Measurements from ENCODE around the gene IL20RB. TPM values are rescaled to one million over a fixed set of nuclear protein-coding genes. Genes with fewer than 3 reads are reported as not detected.

Gene IL20RB, protein sequence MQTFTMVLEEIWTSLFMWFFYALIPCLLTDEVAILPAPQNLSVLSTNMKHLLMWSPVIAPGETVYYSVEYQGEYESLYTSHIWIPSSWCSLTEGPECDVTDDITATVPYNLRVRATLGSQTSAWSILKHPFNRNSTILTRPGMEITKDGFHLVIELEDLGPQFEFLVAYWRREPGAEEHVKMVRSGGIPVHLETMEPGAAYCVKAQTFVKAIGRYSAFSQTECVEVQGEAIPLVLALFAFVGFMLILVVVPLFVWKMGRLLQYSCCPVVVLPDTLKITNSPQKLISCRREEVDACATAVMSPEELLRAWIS
- 1 to 10 TPM; 3.2 to 4.2 TPM for total RNA-seq
- 1.6 to 3.9 reads per million in 2 donors for total RNA-seq

DNA sequence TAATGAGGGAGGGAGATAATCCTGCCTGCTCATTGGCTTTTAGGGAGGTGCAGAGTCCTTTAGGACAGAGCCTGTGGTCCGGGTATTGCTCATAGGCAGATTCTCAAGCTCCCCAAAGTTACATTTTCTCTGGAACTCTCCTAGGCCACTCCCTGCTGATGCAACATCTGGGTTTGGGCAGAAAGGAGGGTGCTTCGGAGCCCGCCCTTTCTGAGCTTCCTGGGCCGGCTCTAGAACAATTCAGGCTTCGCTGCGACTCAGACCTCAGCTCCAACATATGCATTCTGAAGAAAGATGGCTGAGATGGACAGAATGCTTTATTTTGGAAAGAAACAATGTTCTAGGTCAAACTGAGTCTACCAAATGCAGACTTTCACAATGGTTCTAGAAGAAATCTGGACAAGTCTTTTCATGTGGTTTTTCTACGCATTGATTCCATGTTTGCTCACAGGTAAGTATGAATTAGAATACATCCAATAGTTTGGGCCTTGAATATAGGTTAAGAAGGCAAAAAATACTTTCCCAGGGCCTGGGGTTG is at the start of gene IL20RB:
IL20RB (plus strand) TSS at position 233 of the 538 bp plus-strand sequence; CDS start at position 364, 131 bp downstream.
- no peak for DNase-seq
- Mint-ChIP-seq H3K36me3 (ENCODE audit: low read depth) (no peaks in the 10 kb centered on the region), H3K27ac (peak within 1 kb of the TSS; percentile 79)

DNA sequence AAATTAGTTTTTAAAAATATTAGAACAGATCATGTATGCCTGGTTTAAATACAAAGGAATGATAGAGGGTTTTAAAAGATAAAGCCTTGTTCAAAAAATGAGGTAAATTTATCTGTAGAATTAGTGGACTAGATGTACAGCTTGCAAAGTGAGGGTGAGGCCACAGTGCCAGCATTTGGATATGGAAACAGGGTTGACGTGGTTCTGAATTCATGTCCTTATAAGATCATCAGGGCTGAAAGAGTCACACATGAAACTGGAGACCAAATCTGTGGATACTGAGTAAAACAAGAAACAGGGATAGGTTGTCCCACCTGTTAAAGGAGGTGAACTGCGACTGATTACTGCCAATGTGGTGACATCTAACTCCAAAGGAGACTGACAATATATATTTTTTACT is 49.5 kb upstream of the IL20RB start:
- Mint-ChIP-seq H3K27ac (peak overlapping the region; percentile 90), H3K36me3 (ENCODE audit: low read depth) (peaks cover 2% of the 10 kb centered on the region), H3K27me3 (no peaks in the 10 kb centered on the region), H3K4me3 (peak overlapping the region; percentile 68), H3K4me1 (peaks cover 59% of the 10 kb centered on the region)
- no peak for ATAC-seq
- H3K9me3 ChIP-seq (ENCODE audit: control insufficient read depth, low read length, poor library complexity, severe bottlenecking): no peaks in the 10 kb centered on the region
- no peak for DNase-seq

More for the DNA sequence above, at the start of gene IL20RB:
- Mint-ChIP-seq H3K4me3 (no peak within 1 kb of the TSS), H3K4me1 (peaks cover 19% of the 10 kb centered on the region), H3K27me3 (no peaks in the 10 kb centered on the region)
- no peak for ATAC-seq
- H3K9me3 ChIP-seq (ENCODE audit: control insufficient read depth, low read length, poor library complexity, severe bottlenecking): no peaks in the 10 kb centered on the region

DNA sequence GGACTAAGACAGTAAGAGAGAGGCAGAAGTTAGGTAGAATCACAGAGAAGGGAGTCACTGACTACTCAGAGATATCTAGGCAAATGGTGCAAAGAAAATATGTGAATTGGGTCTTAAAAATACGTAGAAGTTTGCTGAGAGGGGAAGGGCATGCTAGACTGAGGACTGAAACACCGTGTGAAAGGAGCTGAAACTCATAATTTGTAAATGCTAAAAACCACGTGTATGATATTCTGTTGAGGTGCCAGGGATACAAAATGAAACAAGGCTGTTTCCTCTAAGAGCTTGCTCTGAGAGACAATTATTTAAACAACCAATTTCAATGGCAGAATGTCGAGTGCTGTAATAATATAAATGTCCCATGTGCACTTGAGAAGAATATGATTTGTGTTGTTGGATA is 48.6 kb upstream of the IL20RB start:
- ATAC-seq: peak; percentile 28
- Mint-ChIP-seq H3K4me3 (peak overlapping the region; percentile 68), H3K36me3 (ENCODE audit: low read depth) (peaks cover 2% of the 10 kb centered on the region), H3K4me1 (peaks cover 59% of the 10 kb centered on the region), H3K27ac (peak overlapping the region; percentile 90), H3K27me3 (no peaks in the 10 kb centered on the region)
- DNase-seq: no peak
- no peaks in the 10 kb centered on the region for H3K9me3 ChIP-seq (ENCODE audit: control insufficient read depth, low read length, poor library complexity, severe bottlenecking)

DNA sequence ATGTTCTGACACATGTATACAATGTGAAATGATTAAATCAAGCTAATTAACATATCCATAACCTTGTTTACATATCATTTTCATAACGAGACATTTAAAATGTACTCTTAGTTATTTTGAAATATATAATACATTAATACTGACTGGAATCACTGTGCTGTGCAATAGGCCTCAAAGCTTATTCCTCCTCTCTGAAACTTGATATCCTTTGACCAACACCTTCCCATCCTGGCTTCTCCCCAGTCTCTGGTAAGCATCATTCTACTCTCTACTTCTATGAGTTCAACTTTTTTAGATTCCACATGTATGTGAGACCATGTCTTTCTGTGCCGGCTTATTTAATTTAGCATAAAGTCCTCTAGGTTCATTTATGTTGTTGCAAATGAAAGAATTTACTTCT is 47.1 kb upstream of the IL20RB start:
- Mint-ChIP-seq H3K4me3 (no peak overlapping the region), H3K27me3 (no peaks in the 10 kb centered on the region), H3K27ac (peak overlapping the region; percentile 90), H3K4me1 (peaks cover 63% of the 10 kb centered on the region), H3K36me3 (ENCODE audit: low read depth) (peaks cover 2% of the 10 kb centered on the region)
- no peaks in the 10 kb centered on the region for H3K9me3 ChIP-seq (ENCODE audit: control insufficient read depth, low read length, poor library complexity, severe bottlenecking)
- DNase-seq (no peak), ATAC-seq (no peak)

DNA sequence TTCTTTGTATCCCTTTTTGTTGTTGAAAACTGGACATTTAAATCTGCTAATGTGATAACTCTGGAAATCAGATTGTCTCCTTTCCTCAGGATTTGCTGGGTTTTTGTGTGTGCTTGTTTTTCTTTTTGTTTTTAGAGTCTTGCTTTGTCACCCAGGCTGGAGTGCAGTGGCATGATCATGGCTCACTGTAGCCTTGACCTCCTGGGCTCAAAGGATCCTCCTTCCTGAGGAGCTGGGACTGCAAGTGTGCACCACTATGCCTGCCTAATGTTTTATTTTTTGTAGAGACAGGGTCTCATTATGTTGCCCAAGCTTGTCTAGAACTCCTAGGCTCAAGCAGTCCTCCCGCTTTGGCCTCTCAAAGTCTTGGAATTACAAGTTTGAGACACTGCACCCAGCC is 44.6 kb upstream of the IL20RB start:
- Mint-ChIP-seq H3K27ac (no peak overlapping the region), H3K4me1 (peaks cover 54% of the 10 kb centered on the region), H3K4me3 (no peak overlapping the region), H3K36me3 (ENCODE audit: low read depth) (peaks cover 2% of the 10 kb centered on the region), H3K27me3 (no peaks in the 10 kb centered on the region)
- DNase-seq (no peak), ATAC-seq (no peak)
- H3K9me3 ChIP-seq (ENCODE audit: control insufficient read depth, low read length, poor library complexity, severe bottlenecking): no peaks in the 10 kb centered on the region

DNA sequence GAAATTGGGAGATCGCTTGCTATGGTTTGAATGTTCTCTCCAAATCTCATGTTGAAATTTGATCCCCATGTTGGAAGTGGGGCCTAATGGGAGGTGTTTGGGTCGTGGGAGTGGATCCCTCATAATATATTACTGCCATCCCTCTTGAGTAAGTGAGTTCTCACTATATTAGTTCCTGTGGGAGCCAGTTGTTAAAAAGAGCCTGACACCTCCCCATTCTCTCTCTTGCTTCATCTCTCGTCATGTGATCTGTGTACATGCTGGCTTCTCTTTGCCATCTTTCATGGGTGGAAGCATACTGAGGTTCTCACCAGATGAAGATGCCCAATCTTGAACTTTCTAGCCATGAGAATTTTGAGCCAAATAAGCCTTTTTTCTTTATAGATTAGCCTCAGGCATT is 43.0 kb upstream of the IL20RB start:
- Mint-ChIP-seq H3K27ac (no peak overlapping the region), H3K4me3 (no peak overlapping the region), H3K4me1 (peaks cover 42% of the 10 kb centered on the region), H3K27me3 (no peaks in the 10 kb centered on the region), H3K36me3 (ENCODE audit: low read depth) (peaks cover 2% of the 10 kb centered on the region)
- no peaks in the 10 kb centered on the region for H3K9me3 ChIP-seq (ENCODE audit: control insufficient read depth, low read length, poor library complexity, severe bottlenecking)
- no peak for ATAC-seq
- DNase-seq: no peak

DNA sequence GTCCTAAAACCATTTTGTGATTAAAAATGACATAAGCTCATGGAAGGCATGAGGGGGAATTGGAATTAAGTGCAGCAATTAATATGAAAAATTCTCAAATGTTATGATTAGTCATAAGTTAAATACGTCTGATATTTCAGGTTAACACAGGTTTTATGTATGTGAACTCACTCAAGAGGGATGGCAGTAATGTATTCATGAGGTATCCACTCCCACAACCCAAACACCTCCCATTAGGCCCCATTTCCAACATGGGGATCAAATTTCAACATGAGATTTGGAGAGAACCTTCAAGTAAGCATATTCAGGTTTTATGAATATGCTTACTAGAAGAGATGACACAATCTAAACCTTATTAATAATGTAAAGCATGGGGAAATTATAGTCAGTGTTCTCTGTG is 41.6 kb upstream of the IL20RB start:
- Mint-ChIP-seq H3K4me1 (peaks cover 40% of the 10 kb centered on the region), H3K27ac (peak overlapping the region; percentile 86), H3K4me3 (no peak overlapping the region), H3K36me3 (ENCODE audit: low read depth) (peaks cover 2% of the 10 kb centered on the region), H3K27me3 (no peaks in the 10 kb centered on the region)
- H3K9me3 ChIP-seq (ENCODE audit: control insufficient read depth, low read length, poor library complexity, severe bottlenecking): no peaks in the 10 kb centered on the region
- DNase-seq: no peak
- no peak for ATAC-seq

DNA sequence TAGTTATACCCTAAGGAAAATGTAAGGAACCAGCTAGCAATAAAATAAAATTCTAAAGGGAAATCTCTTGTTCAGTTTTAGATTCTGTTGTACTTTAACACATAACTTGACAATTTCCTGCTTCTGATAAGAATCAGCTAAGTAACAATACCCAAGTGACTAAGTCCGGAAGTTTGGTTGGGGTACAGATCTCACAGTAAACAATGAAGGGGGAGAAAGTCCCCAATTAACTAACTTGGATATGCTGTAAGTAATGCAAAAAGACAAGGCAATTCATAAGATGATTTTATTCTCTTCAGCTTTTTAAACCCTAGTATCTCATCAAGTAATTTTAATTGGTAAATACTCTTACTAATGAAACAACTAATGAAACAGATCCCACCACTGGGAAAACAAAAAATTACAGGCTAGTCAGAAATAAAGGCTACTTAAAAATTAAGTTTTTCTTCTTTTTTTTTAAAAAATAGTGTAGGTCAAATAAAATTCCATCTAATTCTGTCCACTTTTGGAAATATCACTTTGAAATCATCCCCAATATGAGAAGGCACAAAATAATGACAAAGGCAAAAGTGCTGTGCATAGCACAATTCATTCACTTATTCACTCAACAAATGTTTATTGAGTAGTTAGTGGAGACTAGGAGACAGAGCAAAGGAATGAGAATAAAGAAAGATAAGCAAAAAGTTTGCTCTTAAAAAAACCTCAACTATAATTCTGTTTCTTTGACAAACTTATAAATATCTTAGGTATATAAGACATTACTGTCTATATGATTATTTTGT is 37.8 kb upstream of the IL20RB start:
- peak; percentile 97 for ATAC-seq
- Mint-ChIP-seq H3K4me3 (peak overlapping the region; percentile 59), H3K36me3 (ENCODE audit: low read depth) (no peaks in the 10 kb centered on the region), H3K27me3 (no peaks in the 10 kb centered on the region), H3K27ac (peak overlapping the region; percentile 89), H3K4me1 (peaks cover 50% of the 10 kb centered on the region)
- no peak for DNase-seq
- no peaks in the 10 kb centered on the region for H3K9me3 ChIP-seq (ENCODE audit: control insufficient read depth, low read length, poor library complexity, severe bottlenecking)

DNA sequence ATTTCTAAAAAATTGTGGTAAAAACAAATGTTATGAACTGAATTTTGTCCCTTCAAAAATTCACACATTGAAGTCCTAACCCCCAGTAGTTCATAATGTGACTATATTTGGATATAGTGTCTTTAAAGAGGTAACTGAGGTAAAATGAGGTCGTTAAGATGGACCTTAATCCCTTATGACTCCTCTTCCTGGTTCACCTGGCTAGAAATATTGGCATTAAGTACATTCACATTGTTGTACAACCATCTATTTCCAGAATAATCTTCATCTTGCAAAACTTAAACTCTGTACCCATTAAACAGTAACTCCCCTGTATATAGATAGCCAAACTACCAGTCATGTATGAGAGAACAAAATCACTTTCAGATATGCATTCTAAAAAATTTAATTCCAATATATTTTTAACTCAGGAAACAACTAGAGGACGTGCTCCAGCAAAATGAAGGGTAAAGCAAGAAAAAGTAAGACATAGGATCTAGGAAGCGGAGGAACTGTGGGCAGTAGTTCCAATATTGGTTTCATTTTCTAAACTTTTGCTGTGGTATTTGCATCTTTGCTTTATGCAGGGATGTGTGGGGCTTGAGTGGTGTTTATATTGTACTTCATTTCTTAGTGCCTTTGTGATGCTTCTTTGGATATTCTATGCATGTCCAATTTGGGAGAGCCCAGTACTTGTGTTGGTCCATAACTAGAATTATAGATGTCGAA is 36.7 kb upstream of the IL20RB start:
- DNase-seq (no peak), ATAC-seq (peak; percentile 36)
- Mint-ChIP-seq H3K36me3 (ENCODE audit: low read depth) (no peaks in the 10 kb centered on the region), H3K27ac (peak overlapping the region; percentile 89), H3K4me3 (peak overlapping the region; percentile 78), H3K4me1 (peaks cover 51% of the 10 kb centered on the region), H3K27me3 (no peaks in the 10 kb centered on the region)
- no peaks in the 10 kb centered on the region for H3K9me3 ChIP-seq (ENCODE audit: control insufficient read depth, low read length, poor library complexity, severe bottlenecking)

DNA sequence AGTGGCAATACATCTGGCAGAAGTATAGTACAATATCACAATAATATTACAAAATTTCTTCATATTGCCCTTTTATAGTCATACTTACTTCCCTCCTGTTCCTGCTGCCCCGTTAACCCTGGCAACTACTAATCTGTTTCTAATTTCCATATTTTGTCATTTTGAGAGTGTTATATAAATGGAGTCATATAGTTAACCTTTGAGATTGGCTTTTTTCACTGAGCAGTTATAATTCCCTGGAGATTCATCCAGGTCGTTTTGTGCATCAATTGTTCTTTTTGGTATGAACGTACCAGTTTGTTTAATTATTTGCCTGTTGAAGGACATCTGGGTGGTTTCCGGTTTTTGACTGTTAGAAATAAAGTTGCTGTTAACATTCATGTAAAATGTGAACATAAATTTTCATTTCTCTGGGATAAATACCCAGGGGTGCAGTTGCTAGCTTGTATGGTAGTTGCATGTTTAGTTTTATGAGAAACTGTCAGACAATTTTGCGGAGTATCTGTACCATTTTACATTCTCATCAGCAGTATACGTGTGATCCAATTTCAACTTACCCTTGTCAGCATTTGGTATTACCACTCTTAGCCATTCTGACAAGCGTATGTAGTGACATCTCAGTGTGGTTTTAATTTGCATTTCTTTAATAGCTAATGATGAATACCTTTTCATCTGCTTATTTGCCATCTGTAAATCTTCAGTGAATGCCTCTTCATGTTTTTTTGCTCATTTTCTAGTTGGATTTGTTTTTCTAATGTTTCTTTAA is 32.2 kb upstream of the IL20RB start:
- Mint-ChIP-seq H3K4me3 (peak overlapping the region; percentile 52), H3K4me1 (peaks cover 45% of the 10 kb centered on the region), H3K27me3 (no peaks in the 10 kb centered on the region), H3K36me3 (ENCODE audit: low read depth) (peaks cover 2% of the 10 kb centered on the region), H3K27ac (no peak overlapping the region)
- H3K9me3 ChIP-seq (ENCODE audit: control insufficient read depth, low read length, poor library complexity, severe bottlenecking): no peaks in the 10 kb centered on the region
- no peak for DNase-seq
- no peak for ATAC-seq

DNA sequence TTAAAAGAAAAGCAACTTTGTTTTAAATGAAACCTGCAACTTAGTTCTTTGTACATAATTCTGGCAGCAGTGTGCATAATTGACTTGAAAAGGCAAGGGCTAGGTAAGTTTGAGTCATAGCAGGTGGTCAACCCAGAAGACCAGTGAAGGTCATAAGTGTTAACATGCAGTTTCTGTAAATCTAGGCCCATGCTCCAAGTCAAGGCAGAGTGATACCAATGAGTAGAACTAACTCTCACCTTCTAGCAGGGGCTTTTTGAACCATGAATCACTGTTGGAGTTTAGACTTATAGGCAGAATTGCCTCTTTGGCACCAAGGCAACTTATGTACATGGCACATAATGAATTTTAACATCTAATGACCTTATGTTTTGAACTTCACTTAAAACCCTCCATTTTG is 29.5 kb upstream of the IL20RB start:
- no peak for DNase-seq
- H3K4me1 Mint-ChIP-seq: peaks cover 44% of the 10 kb centered on the region
- ATAC-seq: no peak
- H3K9me3 ChIP-seq (ENCODE audit: control insufficient read depth, low read length, poor library complexity, severe bottlenecking): no peaks in the 10 kb centered on the region
- no peak overlapping the region for H3K27ac Mint-ChIP-seq
- H3K27me3 Mint-ChIP-seq: no peaks in the 10 kb centered on the region
- no peak overlapping the region for H3K4me3 Mint-ChIP-seq
- H3K36me3 Mint-ChIP-seq (ENCODE audit: low read depth): peaks cover 2% of the 10 kb centered on the region

DNA sequence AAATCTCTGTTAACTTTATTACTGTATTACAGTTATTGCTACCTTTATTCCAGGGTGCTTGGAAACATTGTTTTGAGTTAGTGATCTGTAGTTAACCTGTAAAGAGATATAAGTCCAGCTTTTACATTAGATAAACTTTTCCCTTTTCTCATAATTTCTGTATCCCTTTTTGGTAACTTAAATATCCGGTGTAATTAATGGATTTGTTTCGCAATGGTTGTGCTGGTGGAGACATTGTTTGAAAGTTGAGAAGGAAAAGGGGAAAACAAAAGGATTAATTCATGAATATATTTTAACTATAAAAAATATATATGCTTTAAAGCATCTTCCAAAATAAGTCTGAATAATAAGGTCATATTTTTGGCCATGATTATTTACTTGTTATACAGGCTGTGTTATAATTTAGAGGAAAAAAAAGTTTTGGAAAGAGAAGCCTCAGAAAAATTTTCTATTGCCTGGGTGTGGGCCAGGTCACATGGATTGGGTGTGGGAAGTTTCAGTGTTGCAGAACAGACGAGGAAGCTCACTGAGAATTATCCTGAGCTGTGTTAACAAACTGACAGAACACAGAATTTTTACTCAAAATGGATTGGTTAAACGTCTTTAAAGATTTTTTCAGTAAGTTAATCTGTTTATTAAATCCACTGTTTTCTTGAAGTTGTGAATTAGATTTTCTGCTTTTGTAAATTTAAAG is 27.7 kb upstream of the IL20RB start:
- H3K9me3 ChIP-seq (ENCODE audit: control insufficient read depth, low read length, poor library complexity, severe bottlenecking): no peaks in the 10 kb centered on the region
- Mint-ChIP-seq H3K4me3 (no peak overlapping the region), H3K36me3 (ENCODE audit: low read depth) (peaks cover 4% of the 10 kb centered on the region), H3K4me1 (peaks cover 44% of the 10 kb centered on the region), H3K27ac (peak overlapping the region; percentile 32), H3K27me3 (no peaks in the 10 kb centered on the region)
- DNase-seq (no peak), ATAC-seq (no peak)
